SK-N-SH (cell line): ENCODE measurements around the gene MIDN.
"Not testable (repeated sequence)": the region's sequence is repeated elsewhere in the genome, so short reads cannot be mapped to it uniquely, and the experiment has no call there.

ENCODE experiments used
- CTCF ChIP-seq: fragments of 200-600 bp; sonication (generic); IDR thresholded peaks from 2 replicates; pipeline ENCODE4 v1.6.1; 2017; ENCODE audit warnings: antibody characterized with exemption, mild to moderate bottlenecking, moderate library complexity
- MAX ChIP-seq: IDR thresholded peaks from 2 replicates; pipeline ENCODE4 v1.4.0; 2012; ENCODE audit warnings: low read depth
- USF1 ChIP-seq: IDR thresholded peaks from 2 replicates; pipeline ENCODE4 v1.4.0; 2012; ENCODE audit warnings: low read depth, borderline replicate concordance

GRCh38 chr19:1305354-1305753, 57.0 kb downstream of the MIDN start:
- TF ChIP-seq MAX, USF1, CTCF: not testable (repeated sequence)
